CD4-positive, alpha-beta T cell (primary cell): ENCODE measurements around the gene EMC9. TPM values are rescaled to one million over a fixed set of nuclear protein-coding genes. Genes with fewer than 3 reads are reported as not detected.
A peak's percentile ranks its signal among the peaks of the same experiment; 100 is the strongest.

ENCODE experiments used
- ATAC-seq: fragments of 200-7000 bp; cut with Tn5 transposase; one replicate; pipeline ENCODE4 v1.10.0; 2022; ENCODE audit warnings: mild to moderate bottlenecking; ENCODE audit not compliant: poor library complexity
- CTCF ChIA-PET: fragments of 350-600 bp; sonication (Branson Sonifier 250); formaldehyde crosslinking; loops from one replicate; lab custom pipeline; 2021; ENCODE audit warnings: antibody characterized with exemption, inconsistent platforms; lab: Charles Lee
- POLR2A ChIA-PET: fragments of 350-600 bp; sonication (Branson Sonifier 250); formaldehyde crosslinking; loops from one replicate; lab custom pipeline; 2021; ENCODE audit warnings: antibody characterized with exemption, inconsistent platforms; lab: Charles Lee
- DNase-seq, 14 experiments: peaks; one replicate each; pipeline ENCODE4 v3.0.0-alpha.2; 2013 to 2020; ENCODE audit warnings: mixed read lengths in 2 of 14
- H3K27ac ChIP-seq, 2 donors: one replicate each; pipeline versions ENCODE4 v1.5.1 to v1.7.0; 2013; ENCODE audit warnings: low read length in 2 of 2, low read depth in 1 of 2, mild to moderate bottlenecking in 1 of 2
- H3K27me3 ChIP-seq, 2 experiments: 1 replicate in 1 of 2; 2 replicates in 1 of 2; pipeline versions ENCODE4 v1.6.1 to v1.7.0; 2013; ENCODE audit warnings: low read length in 2 of 2, control low read depth in 1 of 2, mild to moderate bottlenecking in 1 of 2, moderate library complexity in 1 of 2; ENCODE audit not compliant: insufficient read depth in 2 of 2, control insufficient read depth in 1 of 2
- H3K36me3 ChIP-seq: one replicate; pipeline ENCODE4 v1.6.1; 2013; ENCODE audit warnings: low read length, control low read depth; ENCODE audit not compliant: insufficient read depth
- H3K4me1 ChIP-seq: one replicate; pipeline ENCODE4 v1.6.1; 2013; ENCODE audit warnings: low read length, control low read depth; ENCODE audit not compliant: insufficient read depth
- H3K4me3 ChIP-seq: one replicate; pipeline ENCODE4 v1.5.1; 2013; ENCODE audit warnings: mild to moderate bottlenecking, low read length, moderate library complexity
- H3K9me3 ChIP-seq, 2 experiments: 1 replicate in 1 of 2; 2 replicates in 1 of 2; pipeline versions ENCODE4 v1.6.1 to v1.7.0; 2013; ENCODE audit warnings: low read length in 2 of 2, mild to moderate bottlenecking in 2 of 2, control low read depth in 1 of 2, moderate library complexity in 1 of 2; ENCODE audit not compliant: control insufficient read depth in 1 of 2, insufficient read depth in 1 of 2
- H3K27ac Mint-ChIP-seq: one replicate; pipeline ENCODE4 v1.8.0; 2020; ENCODE audit warnings: mixed read lengths
- H3K27me3 Mint-ChIP-seq: one replicate; pipeline ENCODE4 v1.8.0; 2021; ENCODE audit warnings: mixed read lengths
- H3K36me3 Mint-ChIP-seq: one replicate; pipeline ENCODE4 v1.8.0; 2021; ENCODE audit warnings: low read depth, mixed read lengths
- H3K4me1 Mint-ChIP-seq: one replicate; pipeline ENCODE4 v1.8.0; 2021; ENCODE audit warnings: low read depth, mixed read lengths
- H3K4me3 Mint-ChIP-seq: one replicate; pipeline ENCODE4 v1.8.0; 2020; ENCODE audit warnings: mild to moderate bottlenecking, mixed read lengths
- H3K9me3 Mint-ChIP-seq: one replicate; pipeline ENCODE4 v1.8.0; 2020; ENCODE audit warnings: mixed read lengths
- CTCF ChIP-seq: fragments of 200-600 bp; IDR thresholded peaks from one replicate; pipeline ENCODE4 v1.8.0; 2022; ENCODE audit warnings: antibody characterized with exemption, mild to moderate bottlenecking
- intact Hi-C, 2 experiments: fragments of 100-400 bp; cut with DNase I in 1 of 2; cut with micrococcal nuclease in 1 of 2; formaldehyde crosslinking; loops; one replicate each; pipeline versions ENCODE4 v1.15.1 to v1.9.0; 2023 to 2025; cut with DNase I, micrococcal nuclease
- total RNA-seq, 174 experiments: library from RNA in 2 of 174; stranded (reverse) in 2 of 174; gene quantifications; one replicate each; pipeline ENCODE4 v1.2.3 and lab custom pipeline; 2021 to 2026

Gene EMC9
- total RNA-seq, 2 experiments from 2014 or later: 11.8 to 13.1 TPM

- H3K27me3 ChIP-seq: no peaks in the 10 kb centered on the region
- no peaks in the 10 kb centered on the region for H3K9me3 Mint-ChIP-seq
- DNase-seq (no peak), ATAC-seq (no peak)
- ChIA-PET CTCF (interaction anchor here (0.6 to 3.1 kb wide), 30 partner anchors 10 to 572 kb away, joined by 3 to 33 read pairs (median 6); partner anchors contain the start of genes CARMIL3, CHMP4A, DCAF11 and EMC9), POLR2A (interaction anchor here (0.6 to 5.0 kb wide), 32 partner anchors 11 to 839 kb away, joined by 3 to 154 read pairs (median 12); partner anchors contain the start of genes CHMP4A, CIDEB, DCAF11 and EMC9)
- peak overlapping the region; percentile 37 for H3K4me3 Mint-ChIP-seq
- H3K36me3 ChIP-seq: peaks cover 74% of the 10 kb centered on the region
- intact Hi-C loops: loop anchor here (1.0 to 5.0 kb wide), 5 partner anchors 12 to 148 kb away; partner anchors contain the start of genes CHMP4A (in 1 of the 2), DCAF11 (in 1 of the 2), NRL (in 1 of the 2) and PSME1 (in 1 of the 2)
- peak overlapping the region; percentile 97 to 98 for H3K27ac ChIP-seq
- peak overlapping the region; percentile 98 for H3K27ac Mint-ChIP-seq
- H3K4me1 Mint-ChIP-seq: peaks cover 55% of the 10 kb centered on the region
- H3K36me3 Mint-ChIP-seq: peaks cover 87% of the 10 kb centered on the region
- H3K4me3 ChIP-seq: no peak overlapping the region
- H3K4me1 ChIP-seq: peaks cover 46% of the 10 kb centered on the region
- H3K27me3 Mint-ChIP-seq: no peaks in the 10 kb centered on the region
- H3K9me3 ChIP-seq: no peaks in the 10 kb centered on the region
- no peak for TF ChIP-seq CTCF
Measured at GRCh38 chr14:24160499-24160849, 19.1 kb upstream of the EMC9 start.

- peak overlapping the region; percentile 97 to 98 for H3K27ac ChIP-seq
- no peak for DNase-seq
- peak overlapping the region; percentile 37 for H3K4me3 Mint-ChIP-seq
- no peaks in the 10 kb centered on the region for H3K27me3 Mint-ChIP-seq
- intact Hi-C loops: loop anchor here (1.0 to 5.0 kb wide), 5 partner anchors 12 to 148 kb away; partner anchors contain the start of genes CHMP4A (in 1 of the 2), DCAF11 (in 1 of the 2), NRL (in 1 of the 2) and PSME1 (in 1 of the 2)
- CTCF ChIA-PET: interaction anchor here (0.7 to 3.1 kb wide), 12 partner anchors 10 to 277 kb away, joined by 3 to 32 read pairs (median 10); partner anchors contain the start of genes DCAF11, EMC9, IPO4 and NRL
- no peak for ATAC-seq
- no peak overlapping the region for H3K4me3 ChIP-seq
- no peaks in the 10 kb centered on the region for H3K9me3 ChIP-seq
- H3K27ac Mint-ChIP-seq: peak overlapping the region; percentile 98
- peaks cover 87% of the 10 kb centered on the region for H3K36me3 Mint-ChIP-seq
- peaks cover 74% of the 10 kb centered on the region for H3K36me3 ChIP-seq
- no peak for TF ChIP-seq CTCF
- no peaks in the 10 kb centered on the region for H3K9me3 Mint-ChIP-seq
- H3K4me1 Mint-ChIP-seq: peaks cover 50% of the 10 kb centered on the region
- no peaks in the 10 kb centered on the region for H3K27me3 ChIP-seq
- POLR2A ChIA-PET: interaction anchor here (0.6 to 5.0 kb wide), 14 partner anchors 11 to 271 kb away, joined by 3 to 154 read pairs (median 44); partner anchors contain the start of genes CHMP4A, DCAF11, EMC9 and IPO4
- H3K4me1 ChIP-seq: peaks cover 43% of the 10 kb centered on the region
Measured at GRCh38 chr14:24159777-24160498, 18.5 kb upstream of the EMC9 start.

GRCh38 chr14:24157331-24157730 is 15.9 kb upstream of the EMC9 start:
- POLR2A ChIA-PET: interaction anchor here (1.6 to 2.8 kb wide), 2 partner anchors 10 to 43 kb away, joined by 7 to 16 read pairs; partner anchors contain the start of genes DCAF11, NRL, PSME2 and RNF31
- Mint-ChIP-seq H3K4me3 (no peak overlapping the region), H3K36me3 (peaks cover 79% of the 10 kb centered on the region), H3K9me3 (no peaks in the 10 kb centered on the region), H3K27me3 (no peaks in the 10 kb centered on the region), H3K4me1 (peaks cover 27% of the 10 kb centered on the region), H3K27ac (peak overlapping the region; percentile 13)
- CTCF ChIA-PET: no interaction called here
- no peak for TF ChIP-seq CTCF
- Histone ChIP-seq H3K9me3 (no peaks in the 10 kb centered on the region), H3K27ac (no peak overlapping the region), H3K4me3 (no peak overlapping the region), H3K27me3 (no peaks in the 10 kb centered on the region), H3K4me1 (peaks cover 17% of the 10 kb centered on the region), H3K36me3 (peaks cover 59% of the 10 kb centered on the region)
- DNase-seq (no peak), ATAC-seq (no peak)
- intact Hi-C loops: no loop called here
